Jurkat, Clone E6-1 (cell line): ENCODE data around the gene MFAP4.
"Not testable (repeated sequence)": the region's sequence is repeated elsewhere in the genome, so short reads cannot be mapped to it uniquely, and the experiment has no call there.

ENCODE experiments used
- DNase-seq: peaks from one replicate; pipeline ENCODE4 v3.0.0-alpha.2; 2011; ENCODE audit warnings: low read depth, low spot score
- H3K4me3 ChIP-seq: 2 replicates; pipeline ENCODE4 v1.5.1; 2011; ENCODE audit warnings: mild to moderate bottlenecking, low read length, control low read depth, moderate library complexity

MFAP4 gene

GRCh38 chr17:19361944-19362276, 25.1 kb downstream of the MFAP4 start:
- DNase-seq: no peak

GRCh38 chr17:19361326-19361725, 25.7 kb downstream of the MFAP4 start:
- DNase-seq: no peak
- H3K4me3 ChIP-seq: no peak overlapping the region

More at GRCh38 chr17:19361944-19362276, 25.1 kb downstream of the MFAP4 start:
- H3K4me3 ChIP-seq: peak overlapping the region; percentile 63

GRCh38 chr17:19360772-19361171, 26.2 kb downstream of the MFAP4 start:
- H3K4me3 ChIP-seq: no peak overlapping the region
- DNase-seq: no peak

- DNase-seq: no peak
- no peak overlapping the region for H3K4me3 ChIP-seq
These were observed 27.1 kb downstream of the MFAP4 start for GRCh38 chr17:19359856-19360255.

GRCh38 chr17:19359151-19359550, 27.8 kb downstream of the MFAP4 start:
- no peak for DNase-seq
- no peak overlapping the region for H3K4me3 ChIP-seq

- DNase-seq: no peak
- no peak overlapping the region for H3K4me3 ChIP-seq
These were observed 29.2 kb downstream of the MFAP4 start for GRCh38 chr17:19357761-19358160.

GRCh38 chr17:19357351-19357750, 29.6 kb downstream of the MFAP4 start:
- DNase-seq: no peak
- H3K4me3 ChIP-seq: no peak overlapping the region

- no peak overlapping the region for H3K4me3 ChIP-seq
- no peak for DNase-seq
These were observed 32.2 kb downstream of the MFAP4 start for GRCh38 chr17:19354748-19355147.

- DNase-seq, H3K4me3 ChIP-seq: not testable (repeated sequence)
These were observed 33.6 kb downstream of the MFAP4 start for GRCh38 chr17:19353401-19353800.

- H3K4me3 ChIP-seq: no peak overlapping the region
- no peak for DNase-seq
These were observed 38.2 kb downstream of the MFAP4 start for GRCh38 chr17:19348806-19349205.

GRCh38 chr17:19348081-19348650, 38.8 kb downstream of the MFAP4 start:
- no peak overlapping the region for H3K4me3 ChIP-seq
- DNase-seq: no peak

GRCh38 chr17:19347323-19348080, 39.5 kb downstream of the MFAP4 start:
- H3K4me3 ChIP-seq: no peak overlapping the region
- no peak for DNase-seq

GRCh38 chr17:19346351-19347255, 40.4 kb downstream of the MFAP4 start:
- no peak overlapping the region for H3K4me3 ChIP-seq
- no peak for DNase-seq

GRCh38 chr17:19345486-19346350, 41.3 kb downstream of the MFAP4 start:
- no peak overlapping the region for H3K4me3 ChIP-seq
- no peak for DNase-seq

GRCh38 chr17:19345067-19345460, 41.9 kb downstream of the MFAP4 start:
- DNase-seq: no peak
- no peak overlapping the region for H3K4me3 ChIP-seq

GRCh38 chr17:19344311-19345066, 42.5 kb downstream of the MFAP4 start:
- DNase-seq: no peak
- H3K4me3 ChIP-seq: no peak overlapping the region

- DNase-seq: no peak
- no peak overlapping the region for H3K4me3 ChIP-seq
These were observed 43.3 kb downstream of the MFAP4 start for GRCh38 chr17:19343671-19344151.

GRCh38 chr17:19343256-19343630, 43.7 kb downstream of the MFAP4 start:
- DNase-seq: no peak
- H3K4me3 ChIP-seq: no peak overlapping the region
